Peyer's patch (tissue), 4 donors: ENCODE data around the gene AMBRA1. TPM values are rescaled to one million over a fixed set of nuclear protein-coding genes. Genes with fewer than 3 reads are reported as not detected.
A peak's percentile ranks its signal among the peaks of the same experiment; 100 is the strongest.

Experiments
- DNase-seq, 3 donors: peaks; one replicate each; pipeline ENCODE4 v3.0.0-alpha.2; 2017 to 2019
- H3K27ac ChIP-seq, 4 donors: fragments of 200-600 bp; sonication (generic); one replicate each; pipeline ENCODE4 v1.5.1; 2016 to 2019
- H3K27me3 ChIP-seq, 2 donors: fragments of 200-600 bp; sonication (generic); one replicate each; pipeline ENCODE4 v1.5.1; 2019
- H3K36me3 ChIP-seq, 3 donors: fragments of 200-600 bp; sonication (generic); one replicate each; pipeline ENCODE4 v1.5.1; 2016 to 2019
- H3K4me1 ChIP-seq, 4 donors: fragments of 200-600 bp; sonication (generic); one replicate each; pipeline ENCODE4 v1.5.1; 2016 to 2019
- H3K4me3 ChIP-seq, 4 donors: fragments of 200-600 bp; sonication (generic); 1 replicate in 3 of 4; 2 replicates in 1 of 4; pipeline ENCODE4 v1.5.1; 2016 to 2019; ENCODE audit warnings: mild to moderate bottlenecking in 1 of 4
- H3K9me3 ChIP-seq, 4 donors: fragments of 200-600 bp; sonication (generic); one replicate each; pipeline ENCODE4 v1.5.1; 2016 to 2019; ENCODE audit warnings: mild to moderate bottlenecking in 1 of 4
- CTCF ChIP-seq, 6 experiments: fragments of 450-650 bp in 4 of 6; fragments of 200-600 bp in 2 of 6; sonication (generic) in 1 of 6; IDR thresholded peaks; one replicate each; pipeline ENCODE4 v1.5.1; 2017 to 2019; ENCODE audit warnings: antibody characterized with exemption in 6 of 6, mild to moderate bottlenecking in 3 of 6, moderate library complexity in 1 of 6
- POLR2A ChIP-seq, 2 donors: fragments of 450-650 bp; IDR thresholded peaks; one replicate each; pipeline ENCODE4 v1.5.1; 2017; ENCODE audit warnings: antibody characterized with exemption in 2 of 2, mild to moderate bottlenecking in 2 of 2, moderate library complexity in 2 of 2
- total RNA-seq, 4 donors: library from RNA; depleted of rRNA; stranded (reverse); fragments of >200 nt; gene quantifications; one replicate each; pipeline ENCODE4 v1.1.0, GENCODE V29; 2016

Gene AMBRA1
- total RNA-seq, 4 donors from 2014 or later = 28.9 to 61.6 (median 41.6) TPM

GRCh38 chr11:46351148-46351547, 242.7 kb downstream of the AMBRA1 start:
- Histone ChIP-seq H3K9me3 (no peaks in the 10 kb centered on the region), H3K4me3 (no peak overlapping the region), H3K27me3 (no peaks in the 10 kb centered on the region), H3K4me1 (peaks cover 3 to 56% (median 22%) of the 10 kb centered on the region in 4 donors), H3K27ac (no peak overlapping the region), H3K36me3 (no peaks in the 10 kb centered on the region)
- DNase-seq = no peak
- TF ChIP-seq CTCF (IDR thresholded peaks at IDR 0.05) (no peak), POLR2A (IDR thresholded peaks at IDR 0.05) (no peak)

DNA sequence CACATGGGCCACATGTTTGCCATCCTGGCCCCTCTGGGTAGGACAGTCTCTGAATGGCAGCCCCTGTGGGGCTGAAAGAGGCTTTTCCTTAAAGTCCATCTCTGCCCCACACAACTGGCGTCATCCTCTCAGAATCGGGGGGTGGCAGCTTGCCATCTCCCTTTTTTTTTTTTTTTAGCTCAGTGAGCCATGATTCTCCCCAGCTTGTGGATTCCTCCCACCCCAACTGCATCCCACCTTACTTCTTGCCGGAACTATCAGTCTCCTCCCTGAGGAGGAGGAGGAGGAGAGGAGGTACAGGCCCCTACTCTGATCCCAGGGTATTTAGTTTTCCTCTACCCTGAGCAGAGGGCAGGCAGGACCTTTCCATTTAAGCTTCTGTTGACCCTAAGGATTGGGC, 243.1 kb downstream of the AMBRA1 start:
- Histone ChIP-seq H3K27me3 (no peaks in the 10 kb centered on the region), H3K36me3 (no peaks in the 10 kb centered on the region), H3K9me3 (no peaks in the 10 kb centered on the region), H3K4me1 (peaks cover 3 to 60% (median 24%) of the 10 kb centered on the region in 4 donors), H3K4me3 (no peak overlapping the region), H3K27ac (no peak overlapping the region)
- DNase-seq = no peak
- no peak for TF ChIP-seq CTCF (IDR thresholded peaks at IDR 0.05)
- TF ChIP-seq POLR2A (IDR thresholded peaks at IDR 0.05) = no peak

DNA sequence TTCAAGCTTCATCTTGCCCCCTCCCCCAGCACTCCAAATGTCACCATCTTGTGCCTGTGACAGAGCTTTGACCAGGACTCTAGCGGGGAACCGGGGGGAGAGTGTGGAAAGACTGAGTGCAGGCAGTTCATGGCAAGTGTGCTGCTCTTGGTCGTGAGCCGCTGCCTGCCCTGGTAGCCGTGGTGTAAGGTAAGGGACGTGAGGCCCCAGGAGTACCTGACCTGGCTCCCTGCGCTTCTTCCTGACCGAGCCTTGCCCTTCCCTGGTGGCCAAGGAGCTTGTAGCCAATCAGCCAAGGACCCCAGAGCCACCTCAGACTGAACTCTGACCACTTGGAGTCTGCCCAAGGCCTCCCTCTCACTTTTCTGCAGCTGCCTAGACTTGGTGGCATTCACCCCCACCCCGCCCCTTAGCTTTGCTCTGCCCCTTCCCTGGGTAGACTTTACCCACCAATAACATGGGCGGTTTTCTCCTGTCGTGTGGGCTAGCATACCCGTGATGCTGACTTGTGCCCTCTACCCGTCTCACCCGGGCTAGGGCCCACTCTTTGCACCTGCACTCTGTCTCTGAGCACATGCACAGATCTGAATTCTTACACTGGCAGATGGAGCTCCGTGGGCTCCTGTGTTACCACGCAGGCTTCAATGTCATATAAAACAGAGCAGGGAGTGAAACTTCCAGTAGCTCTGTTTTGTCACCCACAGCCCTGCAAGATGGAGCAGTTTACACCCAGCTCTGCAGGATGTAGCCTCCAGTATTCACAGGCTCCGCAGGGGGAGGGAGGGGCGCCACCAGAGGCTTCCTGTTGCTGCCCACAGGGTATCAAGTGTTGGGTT, 245.0 kb downstream of the AMBRA1 start:
- peaks cover 3 to 60% (median 26%) of the 10 kb centered on the region in 4 donors for H3K4me1 ChIP-seq
- peak overlapping the region; percentile 79 to 85 (median 82) for H3K27ac ChIP-seq
- DNase-seq = peak; percentile 65 to 86 (median 85)

GRCh38 chr11:46347637-46348311, 246.0 kb downstream of the AMBRA1 start:
- H3K9me3 ChIP-seq = no peaks in the 10 kb centered on the region
- peak overlapping the region; percentile 79 to 85 (median 82) for H3K27ac ChIP-seq
- peak overlapping the region; percentile 74 to 95 (median 84) for H3K4me3 ChIP-seq
- TF ChIP-seq POLR2A (IDR thresholded peaks at IDR 0.05) (no peak), CTCF (IDR thresholded peaks at IDR 0.05) (no peak)
- peak in 1 of 3 donors; percentile 66 for DNase-seq
- no peaks in the 10 kb centered on the region for H3K27me3 ChIP-seq
- no peaks in the 10 kb centered on the region for H3K36me3 ChIP-seq
- peaks cover 3 to 60% (median 23%) of the 10 kb centered on the region in 4 donors for H3K4me1 ChIP-seq

More for the DNA sequence above, 245.0 kb downstream of the AMBRA1 start:
- peak overlapping the region; percentile 74 to 95 (median 84) for H3K4me3 ChIP-seq
- no peaks in the 10 kb centered on the region for H3K9me3 ChIP-seq
- H3K27me3 ChIP-seq = no peaks in the 10 kb centered on the region
- H3K36me3 ChIP-seq = no peaks in the 10 kb centered on the region
- TF ChIP-seq CTCF (IDR thresholded peaks at IDR 0.05) (peak in 1 of 6 experiments; percentile 10), POLR2A (IDR thresholded peaks at IDR 0.05) (peak; percentile 85 to 90)

GRCh38 chr11:46346886-46347636, 246.8 kb downstream of the AMBRA1 start, which contains the start of gene DGKZ:
TSS of gene DGKZ (plus strand) at chr11:46347463. CDS start at chr11:46347660, 197 bp downstream.
- peak in 1 of 2 donors; percentile 80 for TF ChIP-seq POLR2A (IDR thresholded peaks at IDR 0.05)
- peak; percentile 71 to 100 (median 98) for TF ChIP-seq CTCF (IDR thresholded peaks at IDR 0.05)
- no peaks in the 10 kb centered on the region for H3K9me3 ChIP-seq
- no peaks in the 10 kb centered on the region for H3K36me3 ChIP-seq
- H3K27ac ChIP-seq = peak within 1 kb of the TSS; percentile 79 to 85 (median 82)
- peak within 1 kb of the TSS; percentile 74 to 95 (median 84) for H3K4me3 ChIP-seq
- peak; percentile 81 to 94 (median 93) for DNase-seq
- no peaks in the 10 kb centered on the region for H3K27me3 ChIP-seq
- H3K4me1 ChIP-seq = peaks cover 3 to 53% (median 22%) of the 10 kb centered on the region in 4 donors
